Erythroblast (primary cell): ENCODE results near the gene GJD2.

ENCODE experiments used
- GATA1 ChIP-seq: IDR thresholded peaks from 2 replicates; pipeline ENCODE4 v1.6.1; 2011; ENCODE audit warnings: low read depth, mild to moderate bottlenecking, control low read depth, low read length, moderate library complexity
- POLR2A ChIP-seq: IDR thresholded peaks from 2 replicates; pipeline ENCODE4 v1.6.1; 2011; ENCODE audit warnings: mild to moderate bottlenecking, low read length

GRCh38 chr15:34783991-34784390, 29.2 kb upstream of the GJD2 start:
- TF ChIP-seq POLR2A (no peak), GATA1 (no peak)
